ENCODE results near the gene TFB2M. TPM values are rescaled to one million over a fixed set of nuclear protein-coding genes. Genes with fewer than 3 reads are reported as not detected.

Gene TFB2M
- polyA plus RNA-seq, 3 donors = 4.9 to 9.7 (median 7.9) TPM

DNA sequence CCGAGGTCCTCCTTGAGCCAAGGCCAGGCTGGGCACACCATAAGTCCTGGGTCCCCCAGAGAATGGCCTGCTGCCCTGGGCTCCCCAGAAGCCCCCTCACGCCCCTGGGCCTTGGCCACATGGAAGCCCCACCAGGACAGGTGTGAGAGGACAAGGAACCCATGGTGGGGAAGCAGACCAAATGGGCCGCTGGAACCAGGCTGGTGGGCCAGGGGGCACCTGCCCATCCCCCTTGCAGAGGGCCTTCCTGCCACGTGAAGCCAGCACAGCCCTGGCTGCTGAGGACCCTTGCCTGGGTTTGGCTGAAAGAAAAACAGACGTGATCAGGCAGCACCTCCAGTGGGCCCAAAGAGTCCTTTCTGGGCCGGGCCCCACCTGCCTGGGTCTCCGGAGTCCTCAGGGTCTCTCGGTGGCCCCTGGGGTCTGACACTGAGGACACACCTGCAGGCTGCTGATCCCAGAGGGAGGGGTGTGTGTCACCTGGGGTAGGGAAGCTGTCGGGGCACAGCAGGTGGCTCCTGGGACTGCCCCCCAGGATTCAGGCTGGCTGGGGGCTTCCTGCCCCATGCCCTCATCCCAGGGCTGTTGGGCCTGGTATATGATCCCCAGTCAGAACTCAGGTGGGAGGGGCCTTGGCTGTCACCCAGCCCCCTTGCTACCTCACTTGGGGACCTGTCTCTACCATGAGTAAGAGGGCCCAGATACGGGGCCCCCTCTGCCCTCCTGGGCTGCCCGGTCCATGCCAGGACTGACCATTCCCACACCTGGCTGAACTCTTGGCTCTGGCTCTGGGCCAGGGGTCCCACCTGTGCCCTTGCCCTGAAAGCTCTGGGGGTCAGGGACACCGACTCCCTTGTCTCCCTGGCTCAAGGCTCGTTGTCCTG, 55.7 kb downstream of the TFB2M start:
- Histone ChIP-seq H3K27ac (ENCODE audit: low read depth in 1 of 2, low read length in 2 of 2) (no peak overlapping the region), H3K9me3 (replicated peaks in 1 of 2; ENCODE audit: control insufficient read depth in 1 of 2, insufficient read depth in 1 of 2, low read length in 2 of 2) (peaks cover 30 to 36% of the 10 kb centered on the region in 2 donors), H2AFZ (ENCODE audit: insufficient read depth, low read depth, low read length, poor library complexity, severe bottlenecking) (no peak overlapping the region), H3K36me3 (replicated peaks in 1 of 2; ENCODE audit: control insufficient read depth in 1 of 2, insufficient read depth in 2 of 2, low read length in 2 of 2) (no peaks in the 10 kb centered on the region), H3K4me2 (replicated peaks; ENCODE audit: extremely low read depth, low read length, poor library complexity, severe bottlenecking) (no peak overlapping the region), H4K20me1 (ENCODE audit: insufficient read depth, low read length) (no peaks in the 10 kb centered on the region), H3K4me1 (ENCODE audit: control insufficient read depth in 1 of 2, insufficient read depth in 2 of 2, low read length in 2 of 2) (peaks cover 9 to 15% of the 10 kb centered on the region in 2 donors), H3K4me3 (replicated peaks in 1 of 3; ENCODE audit: low read depth in 2 of 3, low read length in 3 of 3) (no peak overlapping the region), H3K9ac (ENCODE audit: insufficient read depth, low read length, poor library complexity, severe bottlenecking) (no peak overlapping the region), H3K79me2 (ENCODE audit: insufficient read depth, low read length) (no peaks in the 10 kb centered on the region), H3K27me3 (ENCODE audit: control insufficient read depth in 2 of 2, insufficient read depth in 2 of 2, low read length in 2 of 2) (no peaks in the 10 kb centered on the region)
- 90% methylated on average over 10 of the region's 13 CpGs for WGBS (ENCODE audit: insufficient coverage)
- peaks cover 22 to 31% (median 29%) of the 10 kb centered on the region in 7 donors for H3K9me3 Mint-ChIP-seq
- DNase-seq = no peak
- H3K36me3 Mint-ChIP-seq = peaks cover 0 to 2% of the 10 kb centered on the region in 2 donors
- peaks cover 4 to 9% (median 6%) of the 10 kb centered on the region in 3 donors for H3K27me3 Mint-ChIP-seq (ENCODE audit: low read depth in 3 of 3)
- TF ChIP-seq, protein P1, sequence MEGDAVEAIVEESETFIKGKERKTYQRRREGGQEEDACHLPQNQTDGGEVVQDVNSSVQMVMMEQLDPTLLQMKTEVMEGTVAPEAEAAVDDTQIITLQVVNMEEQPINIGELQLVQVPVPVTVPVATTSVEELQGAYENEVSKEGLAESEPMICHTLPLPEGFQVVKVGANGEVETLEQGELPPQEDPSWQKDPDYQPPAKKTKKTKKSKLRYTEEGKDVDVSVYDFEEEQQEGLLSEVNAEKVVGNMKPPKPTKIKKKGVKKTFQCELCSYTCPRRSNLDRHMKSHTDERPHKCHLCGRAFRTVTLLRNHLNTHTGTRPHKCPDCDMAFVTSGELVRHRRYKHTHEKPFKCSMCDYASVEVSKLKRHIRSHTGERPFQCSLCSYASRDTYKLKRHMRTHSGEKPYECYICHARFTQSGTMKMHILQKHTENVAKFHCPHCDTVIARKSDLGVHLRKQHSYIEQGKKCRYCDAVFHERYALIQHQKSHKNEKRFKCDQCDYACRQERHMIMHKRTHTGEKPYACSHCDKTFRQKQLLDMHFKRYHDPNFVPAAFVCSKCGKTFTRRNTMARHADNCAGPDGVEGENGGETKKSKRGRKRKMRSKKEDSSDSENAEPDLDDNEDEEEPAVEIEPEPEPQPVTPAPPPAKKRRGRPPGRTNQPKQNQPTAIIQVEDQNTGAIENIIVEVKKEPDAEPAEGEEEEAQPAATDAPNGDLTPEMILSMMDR (IDR thresholded peaks at IDR 0.05) = no peak
- no peak overlapping the region for H3K4me3 Mint-ChIP-seq
- intact Hi-C loops (cut with micrococcal nuclease) = no loop called here
- H3K27ac Mint-ChIP-seq = no peak overlapping the region
- peaks cover 15% of the 10 kb centered on the region for H3K4me1 Mint-ChIP-seq

DNA sequence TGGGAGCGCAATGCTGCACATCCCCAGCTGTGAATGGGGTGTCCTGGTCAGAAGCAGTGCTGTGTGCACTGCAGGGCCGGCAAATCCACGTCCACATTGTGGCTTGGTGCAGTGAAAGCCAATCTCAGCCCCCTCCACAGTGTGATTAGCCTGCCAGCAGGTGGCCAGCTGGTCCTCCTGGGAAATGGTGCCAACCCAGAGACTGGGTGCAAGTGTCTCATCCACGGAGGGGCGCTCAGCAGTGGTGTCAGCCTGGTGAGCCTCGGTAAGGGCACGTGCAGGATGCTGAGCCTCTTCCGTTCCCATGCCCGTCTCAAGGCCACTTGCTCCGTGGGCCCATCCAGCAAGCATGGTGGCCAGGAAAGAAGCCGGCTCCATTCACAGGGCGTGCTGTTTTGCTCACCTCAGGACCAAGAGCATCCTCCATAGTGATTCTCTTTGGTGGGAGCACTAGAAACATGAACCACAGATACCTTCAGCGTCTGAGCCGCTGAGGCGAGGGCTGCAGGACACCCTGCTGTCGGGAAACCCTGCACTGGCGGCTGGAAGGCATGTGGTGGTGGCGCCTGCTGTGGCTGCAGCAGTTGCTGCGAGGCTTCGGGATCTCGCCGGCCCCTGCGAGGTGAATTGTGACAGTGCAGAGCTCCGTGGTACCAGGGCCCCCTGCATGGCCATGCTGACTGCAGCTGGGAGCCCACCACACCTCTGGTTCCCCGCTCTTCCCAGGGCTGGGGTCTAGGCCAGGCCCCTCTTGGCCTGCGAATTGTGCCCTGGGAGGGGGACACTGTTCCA, 57.0 kb downstream of the TFB2M start:
- Histone ChIP-seq H4K20me1 (ENCODE audit: insufficient read depth, low read length) (no peaks in the 10 kb centered on the region), H3K36me3 (replicated peaks in 1 of 2; ENCODE audit: control insufficient read depth in 1 of 2, insufficient read depth in 2 of 2, low read length in 2 of 2) (no peaks in the 10 kb centered on the region), H3K4me2 (replicated peaks; ENCODE audit: extremely low read depth, low read length, poor library complexity, severe bottlenecking) (no peak overlapping the region), H3K27me3 (ENCODE audit: control insufficient read depth in 2 of 2, insufficient read depth in 2 of 2, low read length in 2 of 2) (no peaks in the 10 kb centered on the region), H3K4me1 (ENCODE audit: control insufficient read depth in 1 of 2, insufficient read depth in 2 of 2, low read length in 2 of 2) (peaks cover 9 to 15% of the 10 kb centered on the region in 2 donors), H2AFZ (ENCODE audit: insufficient read depth, low read depth, low read length, poor library complexity, severe bottlenecking) (peak overlapping the region; percentile 97), H3K4me3 (replicated peaks in 1 of 3; ENCODE audit: low read depth in 2 of 3, low read length in 3 of 3) (no peak overlapping the region), H3K27ac (ENCODE audit: low read depth in 1 of 2, low read length in 2 of 2) (no peak overlapping the region), H3K9ac (ENCODE audit: insufficient read depth, low read length, poor library complexity, severe bottlenecking) (no peak overlapping the region), H3K79me2 (ENCODE audit: insufficient read depth, low read length) (no peaks in the 10 kb centered on the region), H3K9me3 (replicated peaks in 1 of 2; ENCODE audit: control insufficient read depth in 1 of 2, insufficient read depth in 1 of 2, low read length in 2 of 2) (peaks cover 17 to 23% of the 10 kb centered on the region in 2 donors)
- intact Hi-C loops (cut with micrococcal nuclease) = loop anchor here (10.0 kb wide), 3 partner anchors 106 to 236 kb away; no protein-coding TSS in a partner anchor
- WGBS (ENCODE audit: insufficient coverage) = 96% methylated on average over 24 of the region's 26 CpGs
- Mint-ChIP-seq H3K4me3 (no peak overlapping the region), H3K36me3 (peaks cover 0 to 2% of the 10 kb centered on the region in 2 donors), H3K4me1 (peaks cover 15% of the 10 kb centered on the region), H3K27ac (no peak overlapping the region), H3K9me3 (peaks cover 13 to 18% (median 16%) of the 10 kb centered on the region in 7 donors), H3K27me3 (ENCODE audit: low read depth in 3 of 3) (peaks cover 4 to 9% (median 6%) of the 10 kb centered on the region in 3 donors)
- no peak for DNase-seq
- TF ChIP-seq, protein P1 (IDR thresholded peaks at IDR 0.05) = no peak

Data from CD14-positive monocyte (primary cell).